Epidermal melanocyte (primary cell): ENCODE data around the gene SLC1A7.

Experiments used
- DNase-seq: peaks from one replicate; pipeline ENCODE4 v3.0.0; 2011; ENCODE audit warnings: low spot score; ENCODE audit not compliant: insufficient read length

The SLC1A7 gene

DNA sequence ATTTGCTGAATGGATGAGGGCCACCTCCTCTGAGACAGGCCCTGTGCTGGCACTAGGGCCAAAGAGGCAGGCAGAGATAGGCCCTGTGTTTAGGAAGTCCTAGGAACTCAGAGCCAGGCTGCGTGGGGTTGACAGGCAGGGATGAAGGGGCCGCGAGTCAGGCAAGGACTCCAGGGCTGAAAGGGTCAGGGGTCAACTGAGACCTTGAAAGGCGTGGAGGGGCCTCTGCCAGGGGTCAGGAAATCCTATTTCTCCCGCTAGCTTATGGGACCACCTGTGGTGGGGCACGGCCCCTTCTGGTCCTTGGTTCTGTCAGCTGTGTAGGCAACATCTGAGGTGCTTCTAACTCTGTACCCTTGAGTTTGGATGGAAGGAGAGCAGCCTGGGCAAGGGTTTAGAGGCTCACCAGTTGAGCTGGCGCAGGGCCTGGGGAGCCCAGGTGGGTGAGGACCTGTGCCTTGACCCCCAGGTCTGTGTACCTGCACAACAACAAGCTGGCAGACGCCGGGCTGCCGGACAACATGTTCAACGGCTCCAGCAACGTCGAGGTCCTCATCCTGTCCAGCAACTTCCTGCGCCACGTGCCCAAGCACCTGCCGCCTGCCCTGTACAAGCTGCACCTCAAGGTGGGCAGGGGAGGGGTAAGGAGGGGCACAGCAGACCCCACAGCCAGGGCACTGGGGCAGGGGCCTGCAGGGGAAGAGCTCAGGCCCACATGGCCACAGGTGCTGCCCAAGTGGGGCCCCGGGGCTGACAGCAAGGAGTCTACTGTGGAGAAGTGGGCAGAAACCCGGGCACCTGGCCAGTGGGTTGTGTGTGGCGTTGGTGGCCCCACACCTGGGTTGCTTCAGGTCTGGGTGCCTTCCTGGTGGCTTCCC is 65.5 kb downstream of the SLC1A7 start:
- DNase-seq: no peak

DNA sequence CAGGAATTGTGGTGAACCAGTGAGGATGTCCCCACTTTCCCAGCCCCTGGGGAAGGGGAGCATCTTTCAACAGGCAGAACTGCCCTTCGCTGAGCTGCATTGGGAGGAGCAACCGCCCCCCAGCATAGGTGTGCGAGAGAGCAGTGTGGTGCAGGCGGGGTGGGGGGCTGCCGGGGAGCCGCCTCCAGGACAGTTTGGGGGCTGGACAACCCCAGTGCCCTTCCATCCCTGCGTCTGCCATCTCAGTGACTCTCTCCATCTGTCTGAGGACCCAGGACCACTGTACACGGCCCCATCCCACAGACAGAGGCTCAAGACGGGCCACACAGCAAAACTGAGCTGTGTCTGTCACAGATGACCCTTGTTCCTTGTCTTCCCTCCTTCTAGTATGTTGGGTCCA is 66.3 kb downstream of the SLC1A7 start:
- no peak for DNase-seq

- DNase-seq: no peak
Measured at GRCh38 chr1:53075761-53076163, 66.7 kb downstream of the SLC1A7 start.

GRCh38 chr1:53075206-53075605 is 67.2 kb downstream of the SLC1A7 start:
- no peak for DNase-seq

DNA sequence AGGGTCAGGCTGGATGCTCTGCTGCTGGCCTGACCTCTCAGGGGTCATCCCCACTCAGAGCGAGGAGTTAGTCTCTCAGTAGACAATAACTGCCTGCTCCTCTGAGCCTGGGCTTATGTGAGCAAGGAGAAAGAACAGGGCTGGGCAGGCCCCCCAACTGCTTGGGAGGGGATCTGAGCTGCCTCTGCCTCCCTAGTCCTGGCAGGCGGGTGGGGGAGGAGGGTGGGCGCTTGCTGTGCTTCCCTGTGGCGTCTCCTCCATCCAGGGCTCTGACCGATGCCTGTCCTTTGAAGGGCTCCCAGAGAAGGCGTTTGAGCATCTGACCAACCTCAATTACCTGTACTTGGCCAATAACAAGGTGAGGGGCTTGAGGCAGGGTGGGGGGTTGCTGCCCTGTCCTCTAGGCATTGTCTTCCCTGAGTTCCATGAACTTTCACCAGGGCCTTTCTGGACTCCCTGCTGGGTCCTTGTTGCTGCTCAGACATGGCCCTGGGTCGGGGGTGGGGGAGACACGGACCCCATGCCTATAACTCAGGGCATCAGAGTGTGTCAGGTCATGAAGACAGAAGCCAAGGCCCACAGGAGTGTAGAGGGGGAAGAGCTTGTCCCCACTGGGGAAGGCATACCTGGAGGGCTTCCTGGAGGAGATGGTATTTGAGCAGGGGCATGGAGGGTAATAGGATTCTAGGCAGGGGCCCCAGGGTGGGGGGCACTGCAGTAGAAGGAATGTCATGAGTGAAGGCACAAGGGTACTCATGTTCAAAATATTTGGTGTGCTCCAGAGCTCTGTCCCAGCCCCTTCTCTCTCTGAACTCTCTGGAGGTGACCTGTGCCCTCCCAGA is 67.9 kb downstream of the SLC1A7 start:
- DNase-seq: no peak

- no peak for DNase-seq
Measured at GRCh38 chr1:53073868-53074311, 68.5 kb downstream of the SLC1A7 start.

- DNase-seq: no peak
Measured at GRCh38 chr1:53073287-53073686, 69.2 kb downstream of the SLC1A7 start.

DNA sequence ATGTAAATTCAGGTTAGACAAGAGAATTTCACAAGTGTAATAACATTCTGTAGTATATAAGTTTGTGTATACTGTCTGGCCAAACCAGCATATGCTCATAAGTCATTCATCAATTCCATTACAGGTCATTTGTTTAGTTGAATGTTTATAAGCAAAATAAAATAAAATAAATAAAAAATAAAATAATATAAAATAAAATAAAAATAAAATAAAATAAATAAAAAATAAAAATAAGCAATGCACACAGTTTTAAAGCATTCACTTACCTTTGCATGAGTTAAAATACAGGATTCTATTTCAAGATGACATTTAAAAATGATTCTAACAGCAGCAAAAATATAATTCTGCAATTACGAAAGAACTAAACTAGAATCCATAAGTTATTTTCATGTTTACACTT is 70.5 kb downstream of the SLC1A7 start:
- DNase-seq: no peak

GRCh38 chr1:53071167-53071865 is 71.1 kb downstream of the SLC1A7 start:
- no peak for DNase-seq

DNA sequence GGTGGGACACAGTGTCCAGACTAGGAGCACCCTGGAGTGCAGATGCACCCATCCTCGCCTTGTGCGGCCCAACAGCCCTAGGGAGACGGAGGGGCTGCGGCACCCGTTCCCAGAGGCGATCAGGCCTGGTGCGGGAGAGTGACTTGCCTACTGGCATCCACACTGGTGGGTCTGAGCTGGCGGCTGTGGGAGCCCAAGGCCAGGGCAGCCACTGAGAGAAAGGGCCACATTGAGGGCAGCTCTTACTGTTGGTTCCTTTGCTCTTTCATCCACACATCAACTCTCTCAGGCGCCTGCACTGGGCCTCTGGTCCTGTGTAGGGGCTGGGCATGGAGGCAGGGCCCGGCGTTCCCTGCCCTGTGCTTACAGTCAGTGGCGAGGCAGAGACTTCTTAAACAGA is 71.8 kb downstream of the SLC1A7 start:
- no peak for DNase-seq

- no peak for DNase-seq
Measured at GRCh38 chr1:53069663-53070327, 72.6 kb downstream of the SLC1A7 start.

GRCh38 chr1:53069265-53069662 is 73.2 kb downstream of the SLC1A7 start:
- DNase-seq: no peak

DNA sequence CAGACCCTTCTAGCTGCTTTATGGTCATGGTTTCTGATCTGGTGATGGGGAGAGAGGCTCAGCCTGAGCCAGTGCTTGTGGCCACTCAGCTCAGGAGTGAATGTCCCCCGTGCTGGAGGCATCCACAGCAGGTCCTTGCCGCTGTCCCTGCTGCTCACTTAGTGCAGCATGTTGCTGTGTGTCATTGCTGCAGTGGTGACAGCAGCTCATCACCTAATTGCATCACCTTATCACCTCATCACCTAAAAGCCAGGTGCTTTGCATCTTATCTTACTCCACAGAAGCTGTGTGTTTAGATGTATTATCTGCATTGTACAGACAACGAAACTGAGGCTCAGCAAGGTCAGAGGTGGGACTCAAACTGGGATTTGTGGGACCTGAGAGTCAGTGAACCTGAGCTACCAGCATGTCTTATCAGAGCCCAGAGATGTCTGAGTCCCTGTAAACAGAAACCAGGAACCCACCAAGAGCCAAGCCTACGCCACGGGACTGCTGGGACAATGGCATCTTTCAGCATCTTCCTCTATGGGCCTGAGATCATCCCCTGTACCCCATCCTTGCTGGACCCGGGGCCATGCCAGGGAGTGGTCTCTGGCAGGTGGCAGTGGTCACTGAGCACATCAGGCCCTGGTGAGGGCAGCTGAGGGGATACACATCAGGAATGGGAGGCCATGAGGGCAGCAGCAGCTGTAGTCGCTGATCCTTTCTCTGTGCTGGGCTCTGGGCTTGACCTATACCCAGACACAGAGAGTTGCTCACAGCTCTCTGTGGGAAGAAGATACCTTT is 73.9 kb downstream of the SLC1A7 start:
- DNase-seq: no peak

DNA sequence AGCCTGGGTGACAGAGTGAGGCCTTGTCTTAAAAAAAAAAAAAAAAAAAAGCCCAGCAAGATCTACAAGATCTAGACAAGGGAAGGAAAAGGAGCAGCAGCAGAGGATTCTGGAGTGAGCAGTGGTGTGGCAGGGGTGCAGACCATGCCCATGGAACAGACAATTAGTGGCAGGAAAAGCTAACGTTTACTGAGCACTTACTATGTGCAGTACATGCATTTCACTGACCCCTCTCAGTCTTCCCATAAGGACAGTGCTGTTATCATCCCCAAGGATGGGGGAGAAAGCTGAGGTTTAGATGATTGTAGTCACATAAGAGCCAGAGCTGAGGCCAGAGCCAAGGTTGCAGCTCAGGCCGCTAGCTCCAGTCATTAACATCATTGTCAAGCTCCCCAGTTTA is 74.6 kb downstream of the SLC1A7 start:
- no peak for DNase-seq

- DNase-seq: no peak
Measured at GRCh38 chr1:53066891-53067738, 75.3 kb downstream of the SLC1A7 start.

DNA sequence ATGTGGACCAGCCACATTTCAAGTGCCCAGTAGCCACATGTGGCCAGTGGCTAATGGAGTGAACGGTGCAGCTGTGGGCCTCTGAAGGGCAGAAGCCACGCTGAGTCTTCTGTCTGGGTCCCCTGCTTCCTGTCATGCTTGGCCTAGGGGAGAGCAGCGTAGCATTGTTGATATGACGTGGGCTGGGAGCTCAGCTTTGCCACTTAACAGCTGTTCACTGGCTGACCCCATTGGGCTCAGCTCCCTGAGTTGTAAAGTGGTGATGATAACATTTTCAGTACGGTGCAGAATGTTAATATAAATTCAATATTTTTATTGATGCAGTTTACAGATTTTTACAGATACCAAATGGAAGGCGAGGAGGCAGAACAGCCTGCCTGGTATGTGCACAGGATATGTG is 76.0 kb downstream of the SLC1A7 start:
- DNase-seq: no peak

DNA sequence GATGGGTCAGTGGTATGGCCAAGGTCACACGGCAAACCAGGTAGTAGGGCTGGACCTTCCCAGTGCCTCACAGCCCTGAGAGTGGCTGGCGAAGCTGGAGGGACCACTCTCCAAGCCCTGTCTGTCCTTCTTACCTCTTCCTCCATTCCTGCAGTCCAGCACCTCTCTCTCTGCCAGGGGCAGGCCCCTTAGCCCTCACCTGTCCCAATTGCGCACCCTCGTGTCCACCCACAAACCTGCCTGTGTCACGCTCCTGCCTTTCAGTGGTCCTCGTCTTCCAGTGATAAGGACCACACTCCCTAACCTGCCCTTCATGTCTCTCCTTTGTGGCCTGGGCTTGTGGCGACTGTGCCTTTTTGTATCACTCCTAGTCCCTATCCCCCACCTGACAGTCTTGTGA is 77.0 kb downstream of the SLC1A7 start:
- no peak for DNase-seq

- no peak for DNase-seq
Measured at GRCh38 chr1:53063744-53064515, 78.5 kb downstream of the SLC1A7 start.
